Astrocyte (in vitro differentiated cells and primary cell): Measurements from ENCODE around the gene SP6. TPM values are rescaled to one million over a fixed set of nuclear protein-coding genes. Genes with fewer than 3 reads are reported as not detected.

Experiments
- DNase-seq: peaks from one replicate; pipeline ENCODE4 v3.0.0-alpha.2; 2010; ENCODE audit warnings: low read depth
- FAIRE-seq: peaks from 2 replicates; lab custom pipeline; 2011; peaks lifted over from hg19 to GRCh38; lab: Jason Lieb, UNC
- H2AFZ ChIP-seq: 2 replicates; pipeline ENCODE4 v1.6.0; 2012; ENCODE audit warnings: low read depth, low read length, inconsistent platforms
- H3K27ac ChIP-seq: 2 replicates; pipeline ENCODE4 v1.5.1; 2011; ENCODE audit warnings: low read depth, low read length, inconsistent platforms
- H3K27me3 ChIP-seq: 2 replicates; pipeline ENCODE4 v1.6.0; 2011; ENCODE audit warnings: low read length, inconsistent platforms; ENCODE audit not compliant: insufficient read depth
- H3K36me3 ChIP-seq: 2 replicates; pipeline ENCODE4 v1.5.1; 2011; ENCODE audit warnings: low read length, inconsistent platforms; ENCODE audit not compliant: insufficient read depth
- H3K4me1 ChIP-seq: 2 replicates; pipeline ENCODE4 v1.5.1; 2011; ENCODE audit warnings: low read length, inconsistent platforms; ENCODE audit not compliant: insufficient read depth
- H3K4me2 ChIP-seq: 2 replicates; pipeline ENCODE4 v1.6.0; 2012; ENCODE audit warnings: low read length, inconsistent platforms
- H3K4me3 ChIP-seq: 2 replicates; pipeline ENCODE4 v1.5.1; 2011; ENCODE audit warnings: low read depth, mild to moderate bottlenecking, low read length, inconsistent platforms; ENCODE audit not compliant: insufficient read depth
- H3K79me2 ChIP-seq: 2 replicates; pipeline ENCODE4 v1.6.0; 2012; ENCODE audit warnings: mild to moderate bottlenecking, low read length, inconsistent platforms; ENCODE audit not compliant: insufficient read depth
- H3K9ac ChIP-seq: 2 replicates; pipeline ENCODE4 v1.6.0; 2012; ENCODE audit warnings: mild to moderate bottlenecking, low read length, inconsistent platforms
- H3K9me3 ChIP-seq: 2 replicates; pipeline ENCODE4 v1.5.1; 2012; ENCODE audit warnings: low read depth, mild to moderate bottlenecking, low read length, inconsistent platforms; ENCODE audit not compliant: insufficient read depth
- H4K20me1 ChIP-seq: 2 replicates; pipeline ENCODE4 v1.6.0; 2012; ENCODE audit warnings: low read length, inconsistent platforms; ENCODE audit not compliant: insufficient read depth
- H3K27ac Mint-ChIP-seq: one replicate; pipeline ENCODE4 v1.8.0; 2021; ENCODE audit warnings: mild to moderate bottlenecking, mixed read lengths; ENCODE audit not compliant: unreplicated experiment
- H3K27me3 Mint-ChIP-seq: one replicate; pipeline ENCODE4 v1.8.0; 2021; ENCODE audit warnings: low read depth, mixed read lengths; ENCODE audit not compliant: unreplicated experiment
- H3K36me3 Mint-ChIP-seq: one replicate; pipeline ENCODE4 v1.8.0; 2021; ENCODE audit warnings: low read depth, mixed read lengths; ENCODE audit not compliant: unreplicated experiment
- H3K4me1 Mint-ChIP-seq: one replicate; pipeline ENCODE4 v1.8.0; 2021; ENCODE audit warnings: low read depth, mixed read lengths; ENCODE audit not compliant: unreplicated experiment
- H3K4me3 Mint-ChIP-seq: one replicate; pipeline ENCODE4 v1.8.0; 2021; ENCODE audit warnings: mild to moderate bottlenecking, moderate library complexity, mixed read lengths; ENCODE audit not compliant: unreplicated experiment
- H3K9me3 Mint-ChIP-seq: one replicate; pipeline ENCODE4 v1.8.0; 2021; ENCODE audit warnings: mild to moderate bottlenecking, mixed read lengths; ENCODE audit not compliant: unreplicated experiment
- CTCF ChIP-seq: IDR thresholded peaks from 2 replicates; pipeline ENCODE4 v1.5.1; 2011; ENCODE audit warnings: low read depth, mild to moderate bottlenecking, inconsistent platforms, low read length, moderate library complexity; ENCODE audit not compliant: insufficient read depth
- EZH2 ChIP-seq: IDR thresholded peaks from 2 replicates; pipeline ENCODE4 v1.6.1; 2012; ENCODE audit warnings: mild to moderate bottlenecking, low read length, inconsistent platforms; ENCODE audit not compliant: insufficient read depth
- total RNA-seq: library from RNA; stranded (reverse); gene quantifications from 2 replicates; pipeline ENCODE4 v1.2.1, GENCODE V29; 2021

Gene SP6
- total RNA-seq, 1 donor from 2014 or later: 1.6 TPM

GRCh38 chr17:47810901-47811635 is 39.9 kb downstream of the SP6 start:
- Mint-ChIP-seq H3K27me3 (no peaks in the 10 kb centered on the region), H3K9me3 (no peaks in the 10 kb centered on the region), H3K4me3 (peak overlapping the region; percentile 47), H3K4me1 (peaks cover 29% of the 10 kb centered on the region), H3K27ac (peak overlapping the region; percentile 89), H3K36me3 (peaks cover 33% of the 10 kb centered on the region)
- H3K79me2 ChIP-seq: no peaks in the 10 kb centered on the region
- no peaks in the 10 kb centered on the region for H3K9me3 ChIP-seq
- H4K20me1 ChIP-seq: peaks cover 59% of the 10 kb centered on the region
- H3K4me1 ChIP-seq: peaks cover 12% of the 10 kb centered on the region
- H3K27me3 ChIP-seq: no peaks in the 10 kb centered on the region
- no peak overlapping the region for H2AFZ ChIP-seq
- FAIRE-seq (no peak), DNase-seq (no peak)
- TF ChIP-seq CTCF: no peak
- no peak for TF ChIP-seq EZH2
- no peak overlapping the region for H3K4me3 ChIP-seq
- peaks cover 5% of the 10 kb centered on the region for H3K36me3 ChIP-seq
- H3K4me2 ChIP-seq: peak overlapping the region; percentile 27
- H3K9ac ChIP-seq: peak overlapping the region; percentile 44
- peak overlapping the region; percentile 63 for H3K27ac ChIP-seq

DNA sequence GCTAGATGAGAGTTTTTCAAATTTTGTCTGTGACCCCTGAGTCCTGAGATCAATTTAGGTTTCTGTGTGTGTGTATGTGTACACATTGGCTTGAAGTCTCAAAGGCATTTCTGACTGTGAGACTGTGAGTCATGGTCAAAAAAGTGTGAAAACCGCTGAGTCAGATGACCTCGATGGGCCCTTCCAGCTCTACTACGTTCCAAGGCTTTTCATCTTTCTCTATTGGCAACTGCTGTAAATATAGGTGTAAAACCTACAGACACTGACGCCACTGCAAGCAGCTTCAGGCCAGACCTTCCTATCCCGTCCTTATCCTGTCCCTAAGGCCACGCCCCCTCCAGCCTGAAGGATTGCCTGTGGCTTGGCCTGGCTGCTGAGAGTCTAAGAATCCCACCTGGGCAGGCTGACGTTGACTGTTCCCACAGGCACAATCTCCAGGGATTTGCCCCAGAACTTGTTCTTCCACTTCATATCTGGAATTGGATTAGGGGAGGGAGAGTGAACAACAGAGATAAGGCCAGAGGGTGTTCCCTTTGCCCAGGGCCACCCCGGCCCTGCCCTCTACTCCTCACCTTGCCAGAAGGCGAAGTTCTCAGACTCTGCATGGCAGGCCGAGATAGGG is 40.7 kb downstream of the SP6 start:
- Histone ChIP-seq H3K4me3 (no peak overlapping the region), H3K9ac (peak overlapping the region; percentile 44), H3K4me1 (peaks cover 12% of the 10 kb centered on the region), H3K79me2 (no peaks in the 10 kb centered on the region), H3K27ac (peak overlapping the region; percentile 63), H3K36me3 (peaks cover 5% of the 10 kb centered on the region), H3K9me3 (no peaks in the 10 kb centered on the region), H2AFZ (no peak overlapping the region), H3K4me2 (peak overlapping the region; percentile 27), H4K20me1 (peaks cover 61% of the 10 kb centered on the region), H3K27me3 (no peaks in the 10 kb centered on the region)
- TF ChIP-seq CTCF (no peak), EZH2 (no peak)
- peak overlapping the region; percentile 31 for H3K4me3 Mint-ChIP-seq
- no peaks in the 10 kb centered on the region for H3K9me3 Mint-ChIP-seq
- peaks cover 32% of the 10 kb centered on the region for H3K36me3 Mint-ChIP-seq
- peak; percentile 90 for DNase-seq
- H3K27ac Mint-ChIP-seq: peak overlapping the region; percentile 89
- peak; percentile 83 for FAIRE-seq
- H3K27me3 Mint-ChIP-seq: no peaks in the 10 kb centered on the region
- H3K4me1 Mint-ChIP-seq: peaks cover 29% of the 10 kb centered on the region
